Immature natural killer cell (primary cell): ENCODE measurements around the gene ZNF512. TPM values are rescaled to one million over a fixed set of nuclear protein-coding genes. Genes with fewer than 3 reads are reported as not detected.

Experiments
- DNase-seq, 3 donors: peaks; one replicate each; pipeline ENCODE4 v3.0.0; 2022; ENCODE audit warnings: mixed read lengths in 1 of 3
- H3K27ac Mint-ChIP-seq, 6 donors: one replicate each; pipeline ENCODE4 v1.8.0; 2020; ENCODE audit warnings: mixed read lengths in 6 of 6, mild to moderate bottlenecking in 5 of 6, inconsistent platforms in 4 of 6, moderate library complexity in 3 of 6
- H3K27me3 Mint-ChIP-seq, 3 donors: one replicate each; pipeline ENCODE4 v1.8.0; 2020 to 2021; ENCODE audit warnings: low read depth in 3 of 3, mild to moderate bottlenecking in 3 of 3, mixed read lengths in 3 of 3, moderate library complexity in 3 of 3, inconsistent platforms in 1 of 3
- H3K36me3 Mint-ChIP-seq, 3 donors: one replicate each; pipeline ENCODE4 v1.8.0; 2020; ENCODE audit warnings: mixed read lengths in 3 of 3, inconsistent platforms in 2 of 3, mild to moderate bottlenecking in 2 of 3
- H3K4me1 Mint-ChIP-seq, 2 donors: one replicate each; pipeline ENCODE4 v1.8.0; 2020; ENCODE audit warnings: inconsistent platforms in 2 of 2, mild to moderate bottlenecking in 2 of 2, mixed read lengths in 2 of 2, moderate library complexity in 1 of 2
- H3K4me3 Mint-ChIP-seq, 5 donors: one replicate each; pipeline ENCODE4 v1.8.0; 2020; ENCODE audit warnings: mild to moderate bottlenecking in 5 of 5, mixed read lengths in 5 of 5, inconsistent platforms in 3 of 5, moderate library complexity in 3 of 5
- H3K9me3 Mint-ChIP-seq, 6 donors: one replicate each; pipeline ENCODE4 v1.8.0; 2020; ENCODE audit warnings: mild to moderate bottlenecking in 6 of 6, mixed read lengths in 6 of 6, inconsistent platforms in 4 of 6, moderate library complexity in 3 of 6
- polyA plus RNA-seq, 3 donors: library from polyadenylated mRNA; unstranded; fragments of 300-500 nt; fragmentation: Illumina TruSeq; gene quantifications; one replicate each; pipeline ENCODE4 v1.2.3, GENCODE V29; 2021

The ZNF512 gene
- polyA plus RNA-seq, 3 donors from 2014 or later, result 17.4 to 23.4 (median 23.3) TPM

DNA sequence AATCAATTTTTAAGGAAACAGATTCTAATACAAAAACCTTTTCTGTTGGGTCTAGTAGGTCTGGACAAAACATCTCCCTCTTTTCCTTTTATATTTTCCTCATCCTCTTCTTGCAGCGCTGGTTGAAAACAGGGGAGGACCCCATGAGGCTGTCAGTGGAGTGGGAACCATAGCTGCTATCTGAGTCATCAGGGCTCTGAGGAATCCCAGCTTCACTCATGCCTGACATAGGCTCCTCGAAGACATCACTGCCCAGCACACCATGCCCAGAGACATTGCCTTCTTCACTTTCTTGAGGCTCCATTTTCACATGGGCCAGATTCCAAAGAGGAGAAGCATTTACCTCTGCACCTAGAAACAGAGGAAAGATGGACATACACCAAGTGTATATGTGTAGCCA, 70.6 kb downstream of the ZNF512 start:
- no peaks in the 10 kb centered on the region for H3K4me1 Mint-ChIP-seq
- no peaks in the 10 kb centered on the region for H3K9me3 Mint-ChIP-seq
- no peak overlapping the region for H3K4me3 Mint-ChIP-seq
- H3K36me3 Mint-ChIP-seq, result peaks cover 37 to 58% (median 43%) of the 10 kb centered on the region in 3 donors
- H3K27me3 Mint-ChIP-seq, result peaks cover 0 to 3% (median 0%) of the 10 kb centered on the region in 3 donors
- peak overlapping the region in 2 of 6 donors; percentile 4 to 9 for H3K27ac Mint-ChIP-seq
- DNase-seq, result no peak

- H3K36me3 Mint-ChIP-seq, result peaks cover 35 to 61% (median 43%) of the 10 kb centered on the region in 3 donors
Observed at GRCh38 chr2:27655155-27655951, 72.5 kb downstream of the ZNF512 start.

GRCh38 chr2:27661371-27661770, 78.5 kb downstream of the ZNF512 start:
- Mint-ChIP-seq H3K9me3 (no peaks in the 10 kb centered on the region), H3K27ac (peak overlapping the region in 1 of 6 donors; percentile 74), H3K27me3 (peaks cover 5 to 9% (median 8%) of the 10 kb centered on the region in 3 donors), H3K4me3 (peak overlapping the region; percentile 33 to 100 (median 50)), H3K36me3 (peaks cover 14 to 29% (median 22%) of the 10 kb centered on the region in 3 donors), H3K4me1 (peaks cover 48 to 63% of the 10 kb centered on the region in 2 donors)
- no peak for DNase-seq

More at GRCh38 chr2:27655155-27655951, 72.5 kb downstream of the ZNF512 start:
- Mint-ChIP-seq H3K27me3 (peaks cover 0 to 3% (median 0%) of the 10 kb centered on the region in 3 donors), H3K4me1 (peaks cover 4 to 13% of the 10 kb centered on the region in 2 donors), H3K9me3 (no peaks in the 10 kb centered on the region), H3K4me3 (no peak overlapping the region), H3K27ac (no peak overlapping the region)
- no peak for DNase-seq

GRCh38 chr2:27663285-27664153, 80.7 kb downstream of the ZNF512 start, which contains the start of the genes SLC4A1AP and SUPT7L:
SLC4A1AP (plus strand) TSS chr2:27663889; CDS start chr2:27663915, 26 bp downstream.
SUPT7L (minus strand) TSS chr2:27663614; CDS start chr2:27662192, 1,422 bp downstream.
- H3K36me3 Mint-ChIP-seq, result peaks cover 18 to 38% (median 19%) of the 10 kb centered on the region in 3 donors
- peak; percentile 81 to 85 (median 85) for DNase-seq
- peaks cover 5 to 9% (median 8%) of the 10 kb centered on the region in 3 donors for H3K27me3 Mint-ChIP-seq
- H3K27ac Mint-ChIP-seq, result peak within 1 kb of the TSS; percentile 96 to 100 (median 99)
- peaks cover 53 to 72% of the 10 kb centered on the region in 2 donors for H3K4me1 Mint-ChIP-seq
- peak within 1 kb of the TSS; percentile 99 to 100 (median 100) for H3K4me3 Mint-ChIP-seq
- no peaks in the 10 kb centered on the region for H3K9me3 Mint-ChIP-seq

DNA sequence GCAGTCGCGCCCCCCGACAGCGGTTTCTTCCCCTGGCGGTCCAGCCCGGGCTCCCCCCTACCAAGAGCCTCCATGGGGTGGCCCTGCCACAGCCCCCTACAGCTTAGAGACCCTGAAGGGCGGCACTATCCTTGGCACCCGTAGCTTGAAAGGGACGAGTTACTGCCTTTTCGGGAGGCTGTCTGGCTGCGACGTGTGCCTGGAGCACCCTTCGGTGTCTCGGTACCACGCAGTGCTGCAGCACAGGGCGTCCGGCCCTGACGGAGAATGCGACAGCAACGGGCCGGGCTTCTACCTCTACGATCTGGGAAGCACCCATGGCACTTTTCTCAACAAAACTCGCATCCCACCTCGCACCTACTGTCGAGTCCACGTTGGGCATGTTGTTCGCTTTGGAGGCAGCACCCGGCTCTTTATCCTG, 81.3 kb downstream of the ZNF512 start:
- DNase-seq, result no peak
- H3K27me3 Mint-ChIP-seq, result peaks cover 5 to 9% (median 8%) of the 10 kb centered on the region in 3 donors
- peak overlapping the region; percentile 99 to 100 (median 100) for H3K4me3 Mint-ChIP-seq
- peaks cover 25 to 41% (median 25%) of the 10 kb centered on the region in 3 donors for H3K36me3 Mint-ChIP-seq
- H3K27ac Mint-ChIP-seq, result peak overlapping the region; percentile 96 to 100 (median 99)
- peaks cover 53 to 67% of the 10 kb centered on the region in 2 donors for H3K4me1 Mint-ChIP-seq
- H3K9me3 Mint-ChIP-seq, result no peaks in the 10 kb centered on the region

GRCh38 chr2:27664622-27665363, 82.0 kb downstream of the ZNF512 start:
- H3K27ac Mint-ChIP-seq, result peak overlapping the region; percentile 86 to 100 (median 98)
- H3K27me3 Mint-ChIP-seq, result peaks cover 5 to 9% (median 8%) of the 10 kb centered on the region in 3 donors
- no peak for DNase-seq
- H3K4me3 Mint-ChIP-seq, result peak overlapping the region; percentile 99 to 100 (median 100)
- peaks cover 51 to 61% of the 10 kb centered on the region in 2 donors for H3K4me1 Mint-ChIP-seq
- peaks cover 21 to 38% (median 21%) of the 10 kb centered on the region in 3 donors for H3K36me3 Mint-ChIP-seq
- H3K9me3 Mint-ChIP-seq, result no peaks in the 10 kb centered on the region

- H3K4me3 Mint-ChIP-seq, result no peak overlapping the region
- no peaks in the 10 kb centered on the region for H3K9me3 Mint-ChIP-seq
- no peak for DNase-seq
- peaks cover 5 to 9% (median 8%) of the 10 kb centered on the region in 3 donors for H3K27me3 Mint-ChIP-seq
- peaks cover 23 to 39% (median 25%) of the 10 kb centered on the region in 3 donors for H3K36me3 Mint-ChIP-seq
- H3K4me1 Mint-ChIP-seq, result peaks cover 35 to 61% of the 10 kb centered on the region in 2 donors
- no peak overlapping the region for H3K27ac Mint-ChIP-seq
Observed at GRCh38 chr2:27667446-27667845, 84.6 kb downstream of the ZNF512 start.

GRCh38 chr2:27671235-27671634, 88.4 kb downstream of the ZNF512 start:
- peaks cover 0 to 1% (median 0%) of the 10 kb centered on the region in 3 donors for H3K27me3 Mint-ChIP-seq
- peaks cover 36 to 59% (median 46%) of the 10 kb centered on the region in 3 donors for H3K36me3 Mint-ChIP-seq
- no peak for DNase-seq
- H3K9me3 Mint-ChIP-seq, result no peaks in the 10 kb centered on the region
- H3K4me3 Mint-ChIP-seq, result no peak overlapping the region
- H3K4me1 Mint-ChIP-seq, result peaks cover 6 to 27% of the 10 kb centered on the region in 2 donors
- no peak overlapping the region for H3K27ac Mint-ChIP-seq

Other genes with a start within 250 kb of the ZNF512 start
- 10 to 100 TPM; 22.1 to 43.7 (median 34.7) TPM for gene GTF3C2, start 226.3 kb upstream of the ZNF512 start, polyA plus RNA-seq
- 10 to 100 TPM; 21.3 to 33.1 (median 24.7) TPM for gene EIF2B4, start 212.7 kb upstream of the ZNF512 start, polyA plus RNA-seq
- 100 to 1,000 TPM; 236 to 321 (median 261) TPM for gene SNX17, start 212.4 kb upstream of the ZNF512 start, polyA plus RNA-seq
- gene ZNF513, start 202.3 kb upstream of the ZNF512 start, polyA plus RNA-seq, result 1 to 10 TPM; 2.2 to 6.3 (median 2.7) TPM
- 100 to 1,000 TPM in 2 of 3 donors, 10 to 100 TPM in 1; 71.3 to 116 (median 104) TPM for gene PPM1G, start 173.5 kb upstream of the ZNF512 start, polyA plus RNA-seq
- 100 to 1,000 TPM in 2 of 3 donors, 10 to 100 TPM in 1; 85.7 to 154 (median 147) TPM for gene NRBP1, start 154.4 kb upstream of the ZNF512 start, polyA plus RNA-seq
- under 1 TPM in 1 of 3 donors, not detected in 2; 0.63 TPM for gene KRTCAP3, start 140.7 kb upstream of the ZNF512 start, polyA plus RNA-seq
- 1 to 10 TPM in 2 of 3 donors, under 1 TPM in 1; 0.76 to 8.4 (median 3.1) TPM for gene IFT172, start 93.3 kb upstream of the ZNF512 start, polyA plus RNA-seq
- not detected for gene FNDC4, start 87.8 kb upstream of the ZNF512 start, polyA plus RNA-seq
- gene GCKR, start 86.2 kb upstream of the ZNF512 start, polyA plus RNA-seq, result not detected
- 1 to 10 TPM in 2 of 3 donors, not detected in 1; 1.1 to 2.9 TPM for gene CCDC121, start 46.0 kb downstream of the ZNF512 start, polyA plus RNA-seq
- gene GPN1, start 46.0 kb downstream of the ZNF512 start, polyA plus RNA-seq, result 100 to 1,000 TPM in 1 of 3 donors, 10 to 100 TPM in 2; 89.9 to 125 (median 92.1) TPM
- gene SUPT7L, start 80.6 kb downstream of the ZNF512 start, polyA plus RNA-seq, result 10 to 100 TPM; 16.1 to 26.5 (median 17.6) TPM
- gene SLC4A1AP, start 80.8 kb downstream of the ZNF512 start, polyA plus RNA-seq, result 10 to 100 TPM; 23.9 to 29.6 (median 27.6) TPM
- 100 to 1,000 TPM; 190 to 266 (median 238) TPM for gene MRPL33, start 188.7 kb downstream of the ZNF512 start, polyA plus RNA-seq